Esophagus muscularis mucosa (tissue), 3 donors: ENCODE results near the gene ACP5.

Source experiments
- CTCF ChIP-seq, 3 experiments: fragments of 200-600 bp in 2 of 3; fragments of 450-650 bp in 1 of 3; sonication (generic) in 2 of 3; IDR thresholded peaks; one replicate each; pipeline ENCODE4 v1.5.1; 2017 to 2019; ENCODE audit warnings: antibody characterized with exemption in 3 of 3, mild to moderate bottlenecking in 2 of 3, moderate library complexity in 1 of 3
- POLR2A ChIP-seq: fragments of 450-650 bp; IDR thresholded peaks from one replicate; pipeline ENCODE4 v1.6.1; 2017; ENCODE audit warnings: antibody characterized with exemption, moderate library complexity, mild to moderate bottlenecking, low read depth
- POLR2AphosphoS5 ChIP-seq, 2 donors: sonication (generic); formaldehyde crosslinking; IDR thresholded peaks; one replicate each; pipeline ENCODE4 v1.6.1; 2017; ENCODE audit warnings: antibody characterized with exemption in 2 of 2

DNA sequence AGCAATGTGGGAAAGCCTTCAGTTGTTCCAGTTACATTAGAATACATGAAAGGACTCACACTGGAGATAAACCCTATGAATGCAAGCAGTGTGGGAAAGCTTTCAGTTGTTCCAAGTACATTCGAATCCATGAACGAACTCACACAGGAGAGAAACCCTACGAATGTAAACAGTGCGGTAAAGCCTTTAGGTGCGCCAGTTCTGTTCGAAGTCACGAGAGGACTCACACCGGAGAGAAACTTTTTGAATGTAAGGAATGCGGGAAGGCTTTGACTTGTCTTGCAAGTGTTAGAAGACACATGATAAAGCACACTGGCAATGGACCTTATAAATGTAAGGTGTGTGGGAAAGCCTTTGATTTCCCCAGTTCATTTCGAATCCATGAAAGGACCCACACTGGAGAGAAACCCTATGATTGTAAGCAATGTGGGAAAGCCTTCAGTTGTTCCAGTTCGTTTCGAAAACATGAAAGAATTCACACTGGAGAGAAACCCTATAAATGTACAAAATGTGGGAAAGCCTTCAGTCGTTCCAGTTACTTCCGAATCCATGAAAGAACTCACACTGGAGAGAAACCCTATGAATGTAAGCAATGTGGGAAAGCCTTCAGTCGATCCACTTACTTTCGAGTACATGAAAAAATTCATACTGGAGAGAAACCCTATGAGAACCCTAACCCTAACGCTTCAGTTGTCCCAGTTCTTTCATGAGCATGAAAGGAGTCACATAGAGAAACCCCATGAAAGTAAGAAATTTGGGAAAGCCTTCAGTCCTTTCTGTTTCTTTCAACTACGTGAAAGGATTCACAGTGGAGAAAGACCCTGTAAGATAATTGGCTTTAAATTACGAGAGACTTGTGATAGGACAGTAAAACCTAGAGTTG is 40.0 kb upstream of the ACP5 start:
- TF ChIP-seq CTCF (IDR thresholded peaks at IDR 0.05), result no peak
- no peak for TF ChIP-seq POLR2AphosphoS5 (IDR thresholded peaks at IDR 0.05)
- TF ChIP-seq POLR2A, result no peak
